GM23338 (cell line): ENCODE data around the gene C6orf47. TPM values are rescaled to one million over a fixed set of nuclear protein-coding genes. Genes with fewer than 3 reads are reported as not detected.

Experiments
- ATAC-seq: fragments of 200-7000 bp; cut with Tn5 transposase; 3 replicates; pipeline ENCODE4 v1.9.1; 2020
- DNase-seq: peaks from one replicate; pipeline ENCODE4 v3.0.0-alpha.2; 2015; ENCODE audit warnings: low spot score
- H2AFZ ChIP-seq: fragments of 200-600 bp; sonication (generic); 2 replicates; pipeline ENCODE4 v1.8.0; 2016; ENCODE audit warnings: antibody characterized with exemption, mild to moderate bottlenecking, moderate library complexity
- H3F3A ChIP-seq: fragments of 200-600 bp; sonication (generic); replicated peaks from 2 replicates; pipeline ENCODE4 v1.8.0; 2017; ENCODE audit warnings: antibody characterized with exemption, mixed run types, low read depth
- H3K27ac ChIP-seq: fragments of 200-600 bp; sonication (generic); 2 replicates; pipeline ENCODE4 v1.6.1; 2016; ENCODE audit warnings: low read depth
- H3K27me3 ChIP-seq: fragments of 200-600 bp; sonication (generic); 2 replicates; pipeline ENCODE4 v1.8.0; 2016; ENCODE audit warnings: mild to moderate bottlenecking, mixed run types, moderate library complexity; ENCODE audit not compliant: insufficient read depth
- H3K36me3 ChIP-seq: fragments of 200-600 bp; sonication (generic); 2 replicates; pipeline ENCODE4 v1.8.0; 2016; ENCODE audit warnings: mild to moderate bottlenecking; ENCODE audit not compliant: insufficient read depth
- H3K4me1 ChIP-seq: fragments of 200-600 bp; sonication (generic); 2 replicates; pipeline ENCODE4 v1.8.0; 2016; ENCODE audit warnings: mild to moderate bottlenecking, moderate library complexity; ENCODE audit not compliant: insufficient read depth
- H3K4me2 ChIP-seq: fragments of 200-600 bp; sonication (generic); 2 replicates; pipeline ENCODE4 v1.7.1; 2017; ENCODE audit warnings: mixed run types
- H3K4me3 ChIP-seq: fragments of 200-600 bp; sonication (generic); 2 replicates; pipeline ENCODE4 v1.6.1; 2016; ENCODE audit warnings: mixed run types
- H3K79me2 ChIP-seq: fragments of 200-600 bp; sonication (generic); replicated peaks from 2 replicates; pipeline ENCODE4 v1.8.0; 2017; ENCODE audit warnings: mild to moderate bottlenecking; ENCODE audit not compliant: insufficient read depth
- H3K9me2 ChIP-seq: fragments of 200-600 bp; sonication (generic); 2 replicates; pipeline ENCODE4 v1.8.0; 2017; ENCODE audit not compliant: insufficient read depth
- H4K20me1 ChIP-seq: fragments of 200-600 bp; sonication (generic); replicated peaks from 2 replicates; pipeline ENCODE4 v1.8.0; 2017; ENCODE audit warnings: mild to moderate bottlenecking; ENCODE audit not compliant: insufficient read depth
- H3K27ac Mint-ChIP-seq: 2 replicates; pipeline ENCODE4 v1.8.0; 2020; ENCODE audit warnings: inconsistent platforms, mild to moderate bottlenecking, moderate library complexity, mixed read lengths
- H3K27me3 Mint-ChIP-seq: 3 replicates; pipeline ENCODE4 v1.8.0; 2022; ENCODE audit warnings: low read depth, mild to moderate bottlenecking, moderate library complexity, mixed read lengths, inconsistent platforms; ENCODE audit not compliant: insufficient read depth, poor library complexity
- H3K36me3 Mint-ChIP-seq: 3 replicates; pipeline ENCODE4 v1.8.0; 2021; ENCODE audit warnings: low read depth, mild to moderate bottlenecking, inconsistent platforms, moderate library complexity, mixed read lengths
- H3K4me1 Mint-ChIP-seq: 3 replicates; pipeline ENCODE4 v1.8.0; 2020; ENCODE audit warnings: mild to moderate bottlenecking, inconsistent platforms, mixed read lengths
- H3K4me3 Mint-ChIP-seq: 3 replicates; pipeline ENCODE4 v1.8.0; 2021; ENCODE audit warnings: moderate library complexity, mild to moderate bottlenecking, inconsistent platforms, mixed read lengths
- H3K9me3 Mint-ChIP-seq: 3 replicates; pipeline ENCODE4 v1.8.0; 2020; ENCODE audit warnings: moderate library complexity, mild to moderate bottlenecking, inconsistent platforms, mixed read lengths
- CREB1 ChIP-seq: fragments of 250-450 bp; sonication (Bioruptor Pico); IDR thresholded peaks from 2 replicates; pipeline ENCODE4 v1.5.0; 2020; ENCODE audit warnings: low read depth, mild to moderate bottlenecking, moderate library complexity
- EZH2 ChIP-seq: fragments of 200-600 bp; sonication (generic); IDR thresholded peaks from one replicate; pipeline ENCODE4 v1.8.0; 2017; ENCODE audit warnings: antibody characterized with exemption, mild to moderate bottlenecking, low read depth; ENCODE audit not compliant: unreplicated experiment
- EZH2phosphoT487 ChIP-seq: fragments of 200-600 bp; sonication (generic); IDR thresholded peaks from one replicate; pipeline ENCODE4 v1.8.1; 2018; ENCODE audit warnings: antibody characterized with exemption; ENCODE audit not compliant: unreplicated experiment
- JUNB ChIP-seq: IDR thresholded peaks from one replicate; pipeline ENCODE4 v1.6.1; 2016; ENCODE audit warnings: antibody characterized with exemption; ENCODE audit not compliant: unreplicated experiment
- NANOG ChIP-seq: IDR thresholded peaks from 2 replicates; pipeline ENCODE4 v1.6.1; 2016; ENCODE audit warnings: antibody characterized with exemption, borderline replicate concordance
- POLR2AphosphoS5 ChIP-seq: IDR thresholded peaks from 2 replicates; pipeline ENCODE4 v1.6.1; 2016; ENCODE audit warnings: antibody characterized with exemption, low read depth
- STAT1 ChIP-seq: IDR thresholded peaks from one replicate; pipeline ENCODE4 v1.6.1; 2016; ENCODE audit warnings: antibody characterized with exemption; ENCODE audit not compliant: unreplicated experiment
- ZNF114 ChIP-seq: fragments of 250-450 bp; sonication (Bioruptor Pico); IDR thresholded peaks from 2 replicates; pipeline ENCODE4 v1.5.0; 2020; ENCODE audit warnings: mild to moderate bottlenecking, moderate library complexity
- ZNF331 ChIP-seq: fragments of 250-450 bp; sonication (Bioruptor Pico); IDR thresholded peaks from 2 replicates; pipeline ENCODE4 v1.5.0; 2020; ENCODE audit warnings: low read depth, mild to moderate bottlenecking, moderate library complexity
- polyA plus RNA-seq: library from polyadenylated mRNA; unstranded; fragments of >200 nt; fragmentation: Nextera tagmentation; extraction: Ambion mirVana; gene quantifications from 2 replicates; pipeline ENCODE4 v1.2.1, GENCODE V29; 2016
- total RNA-seq: library from RNA; depleted of rRNA; stranded (reverse); fragments of >200 nt; shearing (Covaris generic); gene quantifications from 2 replicates; pipeline ENCODE4 v1.2.3, GENCODE V29; 2014
- TF ChIP-seq, protein P1 (sequence below): fragments of 250-450 bp; sonication (Bioruptor Pico); IDR thresholded peaks from 2 replicates; pipeline ENCODE4 v1.5.0; 2020; ENCODE audit warnings: mild to moderate bottlenecking, moderate library complexity
- TF ChIP-seq, protein P2 (sequence below): IDR thresholded peaks from one replicate; pipeline ENCODE4 v1.6.1; 2018; ENCODE audit warnings: antibody characterized with exemption; ENCODE audit not compliant: unreplicated experiment
- TF ChIP-seq, protein P3 (sequence below), 2 experiments: fragments of 200-600 bp in 1 of 2; sonication (generic) in 1 of 2; conservative IDR thresholded peaks; 2 replicates each; pipeline versions ENCODE4 v1.5.1 to v1.6.1; 2016 to 2017; ENCODE audit warnings: antibody characterized with exemption in 2 of 2, low read depth in 2 of 2, mild to moderate bottlenecking in 2 of 2, moderate library complexity in 1 of 2
- TF ChIP-seq, protein P4 (sequence below): IDR thresholded peaks from 2 replicates; pipeline ENCODE4 v1.6.1; 2016; ENCODE audit warnings: antibody characterized with exemption

C6orf47 gene
- total and polyA plus RNA-seq, 2 experiments from 2014 or later, result 9.4 to 12.8 TPM

DNA sequence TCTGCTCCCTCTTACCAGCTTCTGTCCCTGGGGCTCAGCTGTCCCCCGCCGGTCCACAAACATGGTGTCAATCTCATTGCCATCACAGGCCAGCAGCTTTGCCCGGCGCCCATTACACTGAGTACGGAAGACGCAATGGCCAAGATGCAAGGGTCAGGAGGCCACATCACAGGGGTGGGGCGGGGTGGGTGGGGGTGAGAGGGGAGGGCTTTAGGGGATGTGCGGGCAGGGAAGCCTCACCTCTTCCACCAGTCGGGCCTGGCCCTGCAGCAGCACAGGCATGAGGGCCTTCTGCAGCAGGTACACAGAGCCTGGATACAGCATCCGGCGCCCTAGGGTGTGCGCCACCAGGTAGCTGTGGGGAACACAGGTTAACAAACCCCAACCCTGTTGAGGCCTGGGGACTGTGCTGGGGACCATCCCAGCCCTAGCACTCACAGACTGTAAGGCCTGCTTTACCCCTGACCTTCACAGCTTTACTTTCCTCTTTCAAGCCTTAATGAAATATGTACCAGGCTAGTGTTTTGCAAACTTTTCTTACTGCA lies 31.1 kb upstream of the C6orf47 start:
- H3K36me3 ChIP-seq, result peaks cover 6% of the 10 kb centered on the region; the same call in 1 of the 2 replicates
- H3F3A ChIP-seq, result no peaks in the 10 kb centered on the region
- Mint-ChIP-seq H3K27ac (no peak overlapping the region), H3K4me3 (no peak overlapping the region), H3K9me3 (no peaks in the 10 kb centered on the region), H3K27me3 (peaks cover 3% of the 10 kb centered on the region), H3K4me1 (no peaks in the 10 kb centered on the region; the same call in 2 of the 3 replicates), H3K36me3 (peaks cover 21% of the 10 kb centered on the region)
- no peak overlapping the region for H3K27ac ChIP-seq
- H4K20me1 ChIP-seq, result no peaks in the 10 kb centered on the region
- no peaks in the 10 kb centered on the region for H3K79me2 ChIP-seq
- ATAC-seq, result no peak
- no peaks in the 10 kb centered on the region for H3K4me1 ChIP-seq
- H3K27me3 ChIP-seq, result no peaks in the 10 kb centered on the region
- H3K9me2 ChIP-seq, result no peaks in the 10 kb centered on the region
- no peak overlapping the region for H3K4me2 ChIP-seq
- H2AFZ ChIP-seq, result no peak overlapping the region
- no peak overlapping the region for H3K4me3 ChIP-seq
- TF ChIP-seq, protein P1, sequence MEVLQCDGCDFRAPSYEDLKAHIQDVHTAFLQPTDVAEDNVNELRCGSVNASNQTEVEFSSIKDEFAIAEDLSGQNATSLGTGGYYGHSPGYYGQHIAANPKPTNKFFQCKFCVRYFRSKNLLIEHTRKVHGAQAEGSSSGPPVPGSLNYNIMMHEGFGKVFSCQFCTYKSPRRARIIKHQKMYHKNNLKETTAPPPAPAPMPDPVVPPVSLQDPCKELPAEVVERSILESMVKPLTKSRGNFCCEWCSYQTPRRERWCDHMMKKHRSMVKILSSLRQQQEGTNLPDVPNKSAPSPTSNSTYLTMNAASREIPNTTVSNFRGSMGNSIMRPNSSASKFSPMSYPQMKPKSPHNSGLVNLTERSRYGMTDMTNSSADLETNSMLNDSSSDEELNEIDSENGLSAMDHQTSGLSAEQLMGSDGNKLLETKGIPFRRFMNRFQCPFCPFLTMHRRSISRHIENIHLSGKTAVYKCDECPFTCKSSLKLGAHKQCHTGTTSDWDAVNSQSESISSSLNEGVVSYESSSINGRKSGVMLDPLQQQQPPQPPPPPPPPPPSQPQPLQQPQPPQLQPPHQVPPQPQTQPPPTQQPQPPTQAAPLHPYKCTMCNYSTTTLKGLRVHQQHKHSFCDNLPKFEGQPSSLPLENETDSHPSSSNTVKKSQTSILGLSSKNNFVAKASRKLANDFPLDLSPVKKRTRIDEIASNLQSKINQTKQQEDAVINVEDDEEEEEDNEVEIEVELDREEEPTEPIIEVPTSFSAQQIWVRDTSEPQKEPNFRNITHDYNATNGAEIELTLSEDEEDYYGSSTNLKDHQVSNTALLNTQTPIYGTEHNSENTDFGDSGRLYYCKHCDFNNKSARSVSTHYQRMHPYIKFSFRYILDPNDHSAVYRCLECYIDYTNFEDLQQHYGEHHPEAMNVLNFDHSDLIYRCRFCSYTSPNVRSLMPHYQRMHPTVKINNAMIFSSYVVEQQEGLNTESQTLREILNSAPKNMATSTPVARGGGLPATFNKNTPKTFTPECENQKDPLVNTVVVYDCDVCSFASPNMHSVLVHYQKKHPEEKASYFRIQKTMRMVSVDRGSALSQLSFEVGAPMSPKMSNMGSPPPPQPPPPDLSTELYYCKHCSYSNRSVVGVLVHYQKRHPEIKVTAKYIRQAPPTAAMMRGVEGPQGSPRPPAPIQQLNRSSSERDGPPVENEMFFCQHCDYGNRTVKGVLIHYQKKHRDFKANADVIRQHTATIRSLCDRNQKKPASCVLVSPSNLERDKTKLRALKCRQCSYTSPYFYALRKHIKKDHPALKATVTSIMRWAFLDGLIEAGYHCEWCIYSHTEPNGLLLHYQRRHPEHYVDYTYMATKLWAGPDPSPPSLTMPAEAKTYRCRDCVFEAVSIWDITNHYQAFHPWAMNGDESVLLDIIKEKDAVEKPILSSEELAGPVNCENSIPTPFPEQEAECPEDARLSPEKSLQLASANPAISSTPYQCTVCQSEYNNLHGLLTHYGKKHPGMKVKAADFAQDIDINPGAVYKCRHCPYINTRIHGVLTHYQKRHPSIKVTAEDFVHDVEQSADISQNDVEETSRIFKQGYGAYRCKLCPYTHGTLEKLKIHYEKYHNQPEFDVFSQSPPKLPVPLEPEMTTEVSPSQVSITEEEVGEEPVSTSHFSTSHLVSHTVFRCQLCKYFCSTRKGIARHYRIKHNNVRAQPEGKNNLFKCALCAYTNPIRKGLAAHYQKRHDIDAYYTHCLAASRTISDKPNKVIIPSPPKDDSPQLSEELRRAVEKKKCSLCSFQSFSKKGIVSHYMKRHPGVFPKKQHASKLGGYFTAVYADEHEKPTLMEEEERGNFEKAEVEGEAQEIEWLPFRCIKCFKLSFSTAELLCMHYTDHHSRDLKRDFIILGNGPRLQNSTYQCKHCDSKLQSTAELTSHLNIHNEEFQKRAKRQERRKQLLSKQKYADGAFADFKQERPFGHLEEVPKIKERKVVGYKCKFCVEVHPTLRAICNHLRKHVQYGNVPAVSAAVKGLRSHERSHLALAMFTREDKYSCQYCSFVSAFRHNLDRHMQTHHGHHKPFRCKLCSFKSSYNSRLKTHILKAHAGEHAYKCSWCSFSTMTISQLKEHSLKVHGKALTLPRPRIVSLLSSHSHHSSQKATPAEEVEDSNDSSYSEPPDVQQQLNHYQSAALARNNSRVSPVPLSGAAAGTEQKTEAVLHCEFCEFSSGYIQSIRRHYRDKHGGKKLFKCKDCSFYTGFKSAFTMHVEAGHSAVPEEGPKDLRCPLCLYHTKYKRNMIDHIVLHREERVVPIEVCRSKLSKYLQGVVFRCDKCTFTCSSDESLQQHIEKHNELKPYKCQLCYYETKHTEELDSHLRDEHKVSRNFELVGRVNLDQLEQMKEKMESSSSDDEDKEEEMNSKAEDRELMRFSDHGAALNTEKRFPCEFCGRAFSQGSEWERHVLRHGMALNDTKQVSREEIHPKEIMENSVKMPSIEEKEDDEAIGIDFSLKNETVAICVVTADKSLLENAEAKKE (CRISPR knock-in tag), result no peak
- no peak for TF ChIP-seq JUNB
- TF ChIP-seq POLR2AphosphoS5, result no peak
- TF ChIP-seq, protein P2, sequence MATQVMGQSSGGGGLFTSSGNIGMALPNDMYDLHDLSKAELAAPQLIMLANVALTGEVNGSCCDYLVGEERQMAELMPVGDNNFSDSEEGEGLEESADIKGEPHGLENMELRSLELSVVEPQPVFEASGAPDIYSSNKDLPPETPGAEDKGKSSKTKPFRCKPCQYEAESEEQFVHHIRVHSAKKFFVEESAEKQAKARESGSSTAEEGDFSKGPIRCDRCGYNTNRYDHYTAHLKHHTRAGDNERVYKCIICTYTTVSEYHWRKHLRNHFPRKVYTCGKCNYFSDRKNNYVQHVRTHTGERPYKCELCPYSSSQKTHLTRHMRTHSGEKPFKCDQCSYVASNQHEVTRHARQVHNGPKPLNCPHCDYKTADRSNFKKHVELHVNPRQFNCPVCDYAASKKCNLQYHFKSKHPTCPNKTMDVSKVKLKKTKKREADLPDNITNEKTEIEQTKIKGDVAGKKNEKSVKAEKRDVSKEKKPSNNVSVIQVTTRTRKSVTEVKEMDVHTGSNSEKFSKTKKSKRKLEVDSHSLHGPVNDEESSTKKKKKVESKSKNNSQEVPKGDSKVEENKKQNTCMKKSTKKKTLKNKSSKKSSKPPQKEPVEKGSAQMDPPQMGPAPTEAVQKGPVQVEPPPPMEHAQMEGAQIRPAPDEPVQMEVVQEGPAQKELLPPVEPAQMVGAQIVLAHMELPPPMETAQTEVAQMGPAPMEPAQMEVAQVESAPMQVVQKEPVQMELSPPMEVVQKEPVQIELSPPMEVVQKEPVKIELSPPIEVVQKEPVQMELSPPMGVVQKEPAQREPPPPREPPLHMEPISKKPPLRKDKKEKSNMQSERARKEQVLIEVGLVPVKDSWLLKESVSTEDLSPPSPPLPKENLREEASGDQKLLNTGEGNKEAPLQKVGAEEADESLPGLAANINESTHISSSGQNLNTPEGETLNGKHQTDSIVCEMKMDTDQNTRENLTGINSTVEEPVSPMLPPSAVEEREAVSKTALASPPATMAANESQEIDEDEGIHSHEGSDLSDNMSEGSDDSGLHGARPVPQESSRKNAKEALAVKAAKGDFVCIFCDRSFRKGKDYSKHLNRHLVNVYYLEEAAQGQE, result no peak
- TF ChIP-seq EZH2phosphoT487, result no peak
- no peak for TF ChIP-seq EZH2
- no peak for TF ChIP-seq ZNF331 (CRISPR knock-in tag)
- TF ChIP-seq, protein P3, sequence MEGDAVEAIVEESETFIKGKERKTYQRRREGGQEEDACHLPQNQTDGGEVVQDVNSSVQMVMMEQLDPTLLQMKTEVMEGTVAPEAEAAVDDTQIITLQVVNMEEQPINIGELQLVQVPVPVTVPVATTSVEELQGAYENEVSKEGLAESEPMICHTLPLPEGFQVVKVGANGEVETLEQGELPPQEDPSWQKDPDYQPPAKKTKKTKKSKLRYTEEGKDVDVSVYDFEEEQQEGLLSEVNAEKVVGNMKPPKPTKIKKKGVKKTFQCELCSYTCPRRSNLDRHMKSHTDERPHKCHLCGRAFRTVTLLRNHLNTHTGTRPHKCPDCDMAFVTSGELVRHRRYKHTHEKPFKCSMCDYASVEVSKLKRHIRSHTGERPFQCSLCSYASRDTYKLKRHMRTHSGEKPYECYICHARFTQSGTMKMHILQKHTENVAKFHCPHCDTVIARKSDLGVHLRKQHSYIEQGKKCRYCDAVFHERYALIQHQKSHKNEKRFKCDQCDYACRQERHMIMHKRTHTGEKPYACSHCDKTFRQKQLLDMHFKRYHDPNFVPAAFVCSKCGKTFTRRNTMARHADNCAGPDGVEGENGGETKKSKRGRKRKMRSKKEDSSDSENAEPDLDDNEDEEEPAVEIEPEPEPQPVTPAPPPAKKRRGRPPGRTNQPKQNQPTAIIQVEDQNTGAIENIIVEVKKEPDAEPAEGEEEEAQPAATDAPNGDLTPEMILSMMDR (conservative IDR thresholded peaks at IDR 0.05; ENCODE audit: low read depth in 2 of 2), result no peak
- no peak for TF ChIP-seq CREB1
- TF ChIP-seq, protein P4, sequence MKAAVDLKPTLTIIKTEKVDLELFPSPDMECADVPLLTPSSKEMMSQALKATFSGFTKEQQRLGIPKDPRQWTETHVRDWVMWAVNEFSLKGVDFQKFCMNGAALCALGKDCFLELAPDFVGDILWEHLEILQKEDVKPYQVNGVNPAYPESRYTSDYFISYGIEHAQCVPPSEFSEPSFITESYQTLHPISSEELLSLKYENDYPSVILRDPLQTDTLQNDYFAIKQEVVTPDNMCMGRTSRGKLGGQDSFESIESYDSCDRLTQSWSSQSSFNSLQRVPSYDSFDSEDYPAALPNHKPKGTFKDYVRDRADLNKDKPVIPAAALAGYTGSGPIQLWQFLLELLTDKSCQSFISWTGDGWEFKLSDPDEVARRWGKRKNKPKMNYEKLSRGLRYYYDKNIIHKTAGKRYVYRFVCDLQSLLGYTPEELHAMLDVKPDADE, result no peak
- TF ChIP-seq STAT1, result no peak
- no peak for TF ChIP-seq NANOG
- TF ChIP-seq ZNF114 (CRISPR knock-in tag), result no peak
- DNase-seq, result no peak
